ENCODE results near the gene PPEF1. TPM values are rescaled to one million over a fixed set of nuclear protein-coding genes. Genes with fewer than 3 reads are reported as not detected.

The PPEF1 gene
- total RNA-seq, 1 donor from 2014 or later, result 0.57 TPM

DNA sequence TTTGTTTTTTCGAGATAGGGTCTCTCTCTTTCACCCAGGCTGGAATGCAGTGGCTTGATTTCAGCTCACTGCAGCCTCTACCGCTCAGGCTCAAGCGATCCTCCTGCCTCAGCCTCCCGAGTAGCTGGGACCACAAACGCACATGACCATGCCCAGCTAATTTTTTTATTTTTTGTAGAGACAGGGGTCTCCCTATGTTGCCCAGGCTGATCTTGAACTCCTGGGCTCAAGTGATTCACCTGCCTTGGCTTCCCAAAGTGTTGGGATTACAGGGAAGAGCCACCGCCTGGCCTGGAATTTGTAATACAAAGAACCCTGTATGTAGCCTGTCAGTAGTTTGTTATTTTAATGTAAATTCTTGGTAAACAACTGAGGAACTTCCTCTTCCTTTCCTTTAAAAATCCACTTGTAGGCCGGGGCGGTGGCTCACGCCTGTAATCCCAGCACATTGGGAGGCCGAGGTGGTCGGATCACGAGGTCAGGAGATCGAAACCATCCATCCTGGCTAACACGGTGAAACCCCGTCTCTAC lies 157.0 kb downstream of the PPEF1 start:
- H3K36me3 Mint-ChIP-seq (ENCODE audit: low read depth), result no peaks in the 10 kb centered on the region
- TF ChIP-seq, protein P1, sequence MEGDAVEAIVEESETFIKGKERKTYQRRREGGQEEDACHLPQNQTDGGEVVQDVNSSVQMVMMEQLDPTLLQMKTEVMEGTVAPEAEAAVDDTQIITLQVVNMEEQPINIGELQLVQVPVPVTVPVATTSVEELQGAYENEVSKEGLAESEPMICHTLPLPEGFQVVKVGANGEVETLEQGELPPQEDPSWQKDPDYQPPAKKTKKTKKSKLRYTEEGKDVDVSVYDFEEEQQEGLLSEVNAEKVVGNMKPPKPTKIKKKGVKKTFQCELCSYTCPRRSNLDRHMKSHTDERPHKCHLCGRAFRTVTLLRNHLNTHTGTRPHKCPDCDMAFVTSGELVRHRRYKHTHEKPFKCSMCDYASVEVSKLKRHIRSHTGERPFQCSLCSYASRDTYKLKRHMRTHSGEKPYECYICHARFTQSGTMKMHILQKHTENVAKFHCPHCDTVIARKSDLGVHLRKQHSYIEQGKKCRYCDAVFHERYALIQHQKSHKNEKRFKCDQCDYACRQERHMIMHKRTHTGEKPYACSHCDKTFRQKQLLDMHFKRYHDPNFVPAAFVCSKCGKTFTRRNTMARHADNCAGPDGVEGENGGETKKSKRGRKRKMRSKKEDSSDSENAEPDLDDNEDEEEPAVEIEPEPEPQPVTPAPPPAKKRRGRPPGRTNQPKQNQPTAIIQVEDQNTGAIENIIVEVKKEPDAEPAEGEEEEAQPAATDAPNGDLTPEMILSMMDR (IDR thresholded peaks at IDR 0.05), result no peak
- no peaks in the 10 kb centered on the region for H3K27me3 Mint-ChIP-seq (ENCODE audit: low read depth)
- H3K27ac Mint-ChIP-seq (ENCODE audit: unreplicated experiment), result no peak overlapping the region
- DNase-seq (ENCODE audit: low spot score), result no peak
- H3K4me1 Mint-ChIP-seq (ENCODE audit: low read depth), result no peaks in the 10 kb centered on the region
- no peak overlapping the region for H3K4me3 Mint-ChIP-seq (ENCODE audit: unreplicated experiment)
- peaks cover 14% of the 10 kb centered on the region for H3K9me3 Mint-ChIP-seq (ENCODE audit: low read depth)

DNA sequence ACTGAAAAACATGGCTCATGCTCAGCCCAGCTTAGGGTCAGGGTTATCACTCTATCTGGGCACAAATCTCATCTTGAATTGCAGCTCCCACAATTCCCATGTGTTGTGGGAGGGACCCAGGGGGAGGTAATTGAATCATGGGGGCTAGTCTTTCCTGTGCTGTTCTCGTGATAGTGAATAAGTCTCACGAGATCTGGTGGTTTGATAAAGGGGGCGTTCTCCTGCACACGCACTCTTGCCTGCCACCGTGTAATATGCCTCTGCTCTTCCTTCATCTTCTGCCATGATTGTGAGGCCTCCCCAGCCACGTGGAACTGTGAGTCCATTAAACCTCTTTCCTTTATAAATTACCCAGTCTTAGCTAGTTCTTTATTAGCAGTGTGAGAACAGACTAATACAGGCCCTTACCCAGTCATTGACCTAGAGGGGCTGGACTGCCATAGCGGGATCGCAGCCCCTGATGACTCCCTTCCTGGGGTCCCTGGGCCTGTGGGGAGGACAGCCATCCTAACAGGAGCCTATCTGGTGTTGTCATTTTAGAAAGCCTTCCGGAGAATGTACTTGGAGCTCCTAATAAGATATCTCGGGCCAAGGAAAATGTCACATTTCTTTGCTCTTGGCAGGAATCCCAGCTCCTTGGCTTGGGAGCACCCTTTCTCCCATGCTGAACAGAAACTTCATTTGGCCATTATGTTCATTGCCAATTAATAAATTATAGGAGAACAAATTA lies 163.9 kb downstream of the PPEF1 start:
- H3K4me1 Mint-ChIP-seq (ENCODE audit: low read depth), result peaks cover 34% of the 10 kb centered on the region
- no peak for DNase-seq (ENCODE audit: low spot score)
- TF ChIP-seq, protein P1 (IDR thresholded peaks at IDR 0.05), result no peak
- H3K27me3 Mint-ChIP-seq (ENCODE audit: low read depth), result no peaks in the 10 kb centered on the region
- H3K9me3 Mint-ChIP-seq (ENCODE audit: low read depth), result peaks cover 6% of the 10 kb centered on the region
- no peak overlapping the region for H3K4me3 Mint-ChIP-seq (ENCODE audit: unreplicated experiment)
- H3K36me3 Mint-ChIP-seq (ENCODE audit: low read depth), result no peaks in the 10 kb centered on the region
- H3K27ac Mint-ChIP-seq (ENCODE audit: unreplicated experiment), result peak overlapping the region; percentile 18

DNA sequence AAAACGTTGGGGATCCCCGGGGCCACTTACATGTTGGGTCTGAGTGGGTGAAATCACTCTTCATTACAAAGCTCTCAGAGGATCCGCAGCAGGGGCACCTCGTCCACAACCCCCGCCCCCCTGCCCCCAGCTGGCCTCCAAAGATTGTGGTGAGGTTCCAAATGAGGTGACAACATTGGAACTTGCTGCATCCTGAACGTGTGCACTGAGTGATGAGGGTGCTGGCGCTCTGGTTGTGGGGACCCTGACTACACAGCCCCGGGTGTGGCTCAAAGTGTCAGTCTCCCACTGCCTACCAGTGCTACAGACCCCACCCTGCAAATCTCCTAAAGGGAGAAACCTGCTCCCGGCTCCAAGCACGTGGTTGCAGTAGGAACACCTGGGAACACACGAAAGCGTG lies 164.5 kb downstream of the PPEF1 start:
- H3K36me3 Mint-ChIP-seq (ENCODE audit: low read depth), result no peaks in the 10 kb centered on the region
- H3K9me3 Mint-ChIP-seq (ENCODE audit: low read depth), result peaks cover 6% of the 10 kb centered on the region
- no peak overlapping the region for H3K4me3 Mint-ChIP-seq (ENCODE audit: unreplicated experiment)
- H3K27me3 Mint-ChIP-seq (ENCODE audit: low read depth), result no peaks in the 10 kb centered on the region
- TF ChIP-seq, protein P1 (IDR thresholded peaks at IDR 0.05), result no peak
- peaks cover 34% of the 10 kb centered on the region for H3K4me1 Mint-ChIP-seq (ENCODE audit: low read depth)
- DNase-seq (ENCODE audit: low spot score), result no peak
- H3K27ac Mint-ChIP-seq (ENCODE audit: unreplicated experiment), result peak overlapping the region; percentile 18

DNA sequence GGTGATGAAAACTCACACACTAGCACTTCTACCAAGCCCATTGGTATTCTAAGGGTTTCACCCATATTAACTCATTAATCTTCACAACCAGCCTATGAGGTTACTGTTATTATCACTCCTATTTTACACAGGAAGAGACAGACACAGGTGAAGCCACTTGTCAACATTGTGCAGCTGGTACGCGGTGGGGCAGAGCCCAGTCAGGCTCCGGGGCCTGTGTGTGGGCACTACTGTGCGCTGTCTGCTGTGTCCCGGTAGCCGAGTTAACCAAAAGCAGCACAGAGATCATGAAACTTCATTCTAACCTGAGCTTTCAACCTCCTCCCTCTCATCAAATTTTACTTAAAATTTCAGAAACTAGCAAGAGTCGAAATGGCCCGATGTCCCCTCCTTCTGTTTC lies 165.2 kb downstream of the PPEF1 start:
- no peak for DNase-seq (ENCODE audit: low spot score)
- Mint-ChIP-seq H3K36me3 (ENCODE audit: low read depth) (no peaks in the 10 kb centered on the region), H3K9me3 (ENCODE audit: low read depth) (peaks cover 5% of the 10 kb centered on the region), H3K4me1 (ENCODE audit: low read depth) (peaks cover 34% of the 10 kb centered on the region), H3K4me3 (ENCODE audit: unreplicated experiment) (no peak overlapping the region), H3K27me3 (ENCODE audit: low read depth) (no peaks in the 10 kb centered on the region), H3K27ac (ENCODE audit: unreplicated experiment) (peak overlapping the region; percentile 98)
- TF ChIP-seq, protein P1 (IDR thresholded peaks at IDR 0.05), result no peak

DNA sequence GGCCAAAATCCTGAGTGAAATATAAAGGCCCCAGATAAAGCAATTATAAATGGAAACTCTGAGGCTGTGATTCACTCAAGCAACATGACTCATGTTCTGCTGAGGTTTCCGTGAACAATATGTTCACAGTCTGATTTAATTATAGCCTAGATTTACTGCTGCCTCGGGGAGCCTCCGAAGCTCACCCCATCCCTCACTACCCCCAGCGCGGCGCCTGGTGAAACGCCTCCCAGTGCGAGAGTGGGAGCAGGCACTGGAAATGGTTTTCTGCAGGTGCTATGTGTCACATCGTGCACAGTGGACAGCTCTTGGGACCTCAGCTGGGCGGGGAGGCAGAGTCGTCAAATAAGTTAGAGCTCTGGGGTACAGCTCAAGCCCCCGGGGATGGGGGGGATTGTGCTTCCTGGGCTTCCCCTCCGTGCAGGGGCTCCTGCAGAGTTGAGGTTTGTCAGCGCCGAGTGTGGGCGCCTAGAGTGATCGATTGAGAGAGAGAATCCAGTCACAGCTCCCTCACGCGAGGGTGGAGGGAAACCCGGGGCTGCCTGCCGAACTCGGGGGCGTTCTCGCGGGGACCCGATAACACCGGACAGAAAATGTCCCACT lies 165.8 kb downstream of the PPEF1 start:
- Mint-ChIP-seq H3K4me1 (ENCODE audit: low read depth) (peaks cover 34% of the 10 kb centered on the region), H3K27me3 (ENCODE audit: low read depth) (no peaks in the 10 kb centered on the region), H3K9me3 (ENCODE audit: low read depth) (no peaks in the 10 kb centered on the region), H3K4me3 (ENCODE audit: unreplicated experiment) (peak overlapping the region; percentile 9), H3K27ac (ENCODE audit: unreplicated experiment) (peak overlapping the region; percentile 98), H3K36me3 (ENCODE audit: low read depth) (no peaks in the 10 kb centered on the region)
- TF ChIP-seq, protein P1 (IDR thresholded peaks at IDR 0.05), result no peak
- DNase-seq (ENCODE audit: low spot score), result no peak
